GM18517 (cell line): ENCODE data around the gene VWA5B2.
"Not testable (repeated sequence)": the region's sequence is repeated elsewhere in the genome, so short reads cannot be mapped to it uniquely, and the experiment has no call there.

ENCODE experiments used
- ATAC-seq: cut with Tn5 transposase; IDR thresholded peaks from one replicate; pipeline ENCODE4 v1.9.1; 2021; ENCODE audit warnings: mild to moderate bottlenecking, moderate library complexity; ENCODE audit not compliant: unreplicated experiment

The VWA5B2 gene

DNA sequence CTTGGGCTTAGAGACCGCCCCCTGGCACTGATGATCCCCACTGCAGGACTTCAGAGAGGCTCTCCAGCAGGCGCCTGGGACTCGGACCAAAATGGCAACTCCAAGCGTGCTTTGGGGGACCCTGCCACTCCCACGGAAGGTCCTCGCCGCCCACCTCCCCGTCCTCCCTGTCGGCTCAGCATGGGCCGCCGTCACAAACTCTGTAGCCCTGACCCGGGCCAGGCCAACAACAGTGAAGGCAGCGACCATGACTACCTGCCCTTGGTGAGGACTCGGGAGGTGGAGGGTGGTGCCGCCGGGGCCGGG is 11.7 kb downstream of the VWA5B2 start:
- ATAC-seq: no peak

DNA sequence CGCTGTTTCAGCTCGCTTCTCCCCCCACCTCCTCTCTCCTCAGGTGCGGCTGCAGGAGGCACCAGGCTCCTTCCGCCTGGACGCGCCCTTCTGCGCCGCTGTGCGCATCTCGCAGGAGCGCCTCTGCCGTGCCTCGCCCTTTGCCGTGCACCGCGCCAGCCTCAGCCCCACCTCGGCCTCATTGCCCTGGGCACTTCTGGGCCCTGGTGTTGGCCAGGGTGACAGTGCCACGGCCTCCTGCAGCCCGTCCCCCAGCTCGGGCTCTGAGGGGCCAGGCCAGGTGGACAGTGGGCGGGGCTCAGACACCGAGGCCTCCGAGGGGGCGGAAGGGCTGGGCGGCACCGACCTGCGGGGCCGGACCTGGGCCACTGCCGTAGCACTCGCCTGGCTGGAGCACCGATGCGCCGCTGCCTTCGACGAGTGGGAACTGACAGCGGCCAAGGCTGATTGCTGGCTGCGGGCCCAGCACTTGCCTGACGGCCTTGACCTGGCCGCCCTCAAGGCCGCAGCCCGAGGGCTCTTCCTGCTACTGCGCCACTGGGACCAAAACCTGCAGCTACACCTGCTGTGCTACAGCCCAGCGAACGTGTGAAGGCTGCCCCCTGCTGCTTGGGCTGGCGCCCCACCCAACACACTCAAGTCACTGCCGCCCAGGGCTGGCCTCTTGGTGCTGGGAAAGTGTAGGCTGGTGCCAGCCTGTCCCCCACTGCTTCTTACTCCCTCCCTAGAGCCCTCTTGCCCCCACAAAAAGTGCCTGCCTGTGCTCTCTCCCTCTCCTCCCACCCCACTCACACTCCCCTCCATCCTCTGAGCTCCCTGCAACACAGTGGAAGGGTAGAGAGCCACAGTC is 12.3 kb downstream of the VWA5B2 start:
- no peak for ATAC-seq

DNA sequence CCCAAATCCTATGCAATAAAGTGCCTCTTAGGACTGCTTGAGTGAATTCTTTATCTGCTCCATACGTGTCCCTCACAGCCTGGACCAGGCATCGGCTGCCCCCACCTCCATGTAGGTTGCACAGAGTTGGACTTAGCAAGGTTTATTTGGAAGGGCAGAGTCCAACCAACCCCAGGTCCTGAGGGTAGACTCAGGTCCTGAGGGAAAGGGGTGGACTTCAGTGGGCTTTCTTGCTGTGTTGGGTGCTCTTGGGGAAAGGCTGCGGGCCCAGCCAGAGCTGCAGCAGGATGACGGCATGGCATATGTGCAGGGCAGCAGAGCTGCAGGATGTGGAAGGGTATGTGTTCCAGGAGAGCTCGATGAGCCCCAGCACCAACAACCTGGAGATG is 12.9 kb downstream of the VWA5B2 start:
- ATAC-seq: no peak

DNA sequence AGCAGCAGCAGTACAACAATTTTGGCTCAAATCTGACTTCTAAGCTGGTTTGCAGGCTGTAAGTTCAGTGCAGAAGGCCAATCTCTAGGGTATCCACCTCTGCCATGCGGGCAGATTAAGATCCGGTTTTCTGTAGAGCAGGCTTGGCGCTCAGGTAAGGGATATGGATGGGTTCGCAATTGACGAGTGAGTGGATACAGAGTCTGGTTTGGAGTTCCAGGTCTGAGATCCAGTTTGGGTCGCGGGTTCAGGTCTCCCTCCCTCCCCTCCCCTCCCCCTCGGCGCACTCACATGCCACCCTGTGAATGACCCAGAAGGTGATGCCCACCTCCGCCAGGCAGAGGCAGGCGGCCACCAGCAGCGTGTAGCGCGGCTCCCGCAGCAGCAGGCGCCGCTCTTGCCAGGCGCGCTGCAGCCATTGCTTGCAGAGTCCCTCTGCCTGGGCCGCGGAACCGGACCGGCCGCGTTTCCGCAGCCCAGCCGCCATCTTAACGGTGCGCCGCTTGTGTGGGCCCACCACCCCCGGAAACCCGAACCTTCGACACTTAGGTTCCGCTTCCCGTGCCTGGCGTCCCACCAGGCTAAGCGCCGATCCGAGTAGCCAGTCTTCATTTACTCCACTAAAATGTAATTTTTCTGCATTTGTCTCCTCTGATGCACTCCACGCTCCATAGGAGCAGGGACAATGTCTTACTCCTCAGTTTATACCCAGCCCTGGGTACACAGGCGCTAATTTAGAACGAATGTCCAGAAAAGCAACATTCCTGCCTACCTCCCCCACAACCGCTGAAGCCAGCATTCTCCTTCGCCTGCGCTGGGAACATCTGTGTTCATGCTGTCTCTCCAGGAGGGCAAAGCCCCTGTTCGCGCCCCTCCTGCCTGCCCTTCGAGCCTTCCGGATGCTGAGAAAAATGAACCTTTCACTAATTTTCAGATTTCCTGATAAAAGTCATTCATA is 19.3 kb downstream of the VWA5B2 start, which contains the start of gene ALG3:
ALG3 (minus strand) TSS at position 509 of the 958 bp plus-strand sequence; CDS start at position 487, 22 bp downstream.
- ATAC-seq: peak; percentile 50

DNA sequence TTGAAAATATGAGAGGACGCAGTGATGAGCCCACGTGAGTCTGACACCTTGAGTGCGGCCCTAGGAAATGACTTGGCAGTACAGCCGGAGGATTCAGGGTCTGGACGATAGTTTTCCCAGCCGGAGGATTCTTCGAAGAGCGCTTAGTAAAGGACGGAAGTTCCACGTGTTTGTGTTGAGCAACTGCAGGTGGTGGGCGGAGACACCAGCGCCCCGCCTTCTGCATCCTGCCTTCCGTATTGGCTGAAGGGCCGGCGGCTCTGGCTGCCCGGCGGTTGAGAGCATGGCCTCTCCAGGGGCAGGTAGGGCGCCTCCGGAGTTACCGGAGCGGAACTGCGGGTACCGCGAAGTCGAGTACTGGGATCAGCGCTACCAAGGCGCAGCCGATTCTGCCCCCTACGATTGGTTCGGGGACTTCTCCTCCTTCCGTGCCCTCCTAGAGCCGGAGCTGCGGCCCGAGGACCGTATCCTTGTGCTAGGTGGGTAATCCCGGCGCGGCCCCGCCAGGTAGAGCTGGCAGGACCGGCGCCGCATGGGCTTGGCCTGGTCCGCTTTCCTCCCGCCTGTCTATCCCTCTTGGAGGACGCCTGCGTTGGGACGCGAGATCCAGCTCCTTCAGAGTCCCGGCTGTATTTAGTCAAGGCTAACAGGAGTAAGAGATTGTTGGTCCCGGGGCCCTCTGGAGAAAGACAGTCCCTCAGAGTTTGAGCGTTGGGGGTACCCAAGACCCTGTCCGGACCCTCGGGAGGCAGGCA is 20.2 kb downstream of the VWA5B2 start, which contains the start of gene EEF1AKMT4:
EEF1AKMT4 (plus strand) TSS at position 261 of the 755 bp plus-strand sequence; CDS start at position 284, 23 bp downstream.
- ATAC-seq: peak; percentile 79

DNA sequence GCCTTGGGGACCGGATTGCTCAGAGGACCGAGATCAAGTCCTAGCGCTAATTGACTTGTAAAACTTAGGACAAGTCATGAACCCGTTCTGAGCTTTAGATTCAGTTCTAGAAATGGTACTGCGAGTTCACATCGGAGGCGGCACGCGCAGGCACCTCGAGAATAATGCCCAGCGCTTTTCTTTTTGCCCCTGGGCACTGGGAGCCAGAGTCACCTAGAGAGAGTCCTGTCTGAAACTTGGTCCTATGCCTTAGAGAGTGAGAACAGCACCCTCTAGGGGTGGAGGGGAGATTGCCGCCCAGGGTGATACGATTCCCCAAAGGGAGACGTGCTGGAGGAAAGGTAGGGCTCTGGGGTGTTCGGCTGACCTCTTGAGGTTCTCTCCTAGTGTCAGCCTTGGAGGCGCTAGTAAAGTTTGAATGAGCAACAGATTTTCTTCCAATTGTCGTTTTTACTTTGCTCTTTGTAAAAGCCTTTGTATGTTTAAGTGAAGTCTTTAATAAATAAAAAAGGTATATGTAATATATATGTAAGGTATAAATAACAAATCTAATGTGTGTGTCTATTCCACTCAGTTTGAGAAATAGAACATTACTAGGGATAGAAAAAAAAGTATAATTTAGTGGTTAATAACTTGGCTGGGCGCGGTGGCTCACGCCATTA is 20.9 kb downstream of the VWA5B2 start:
- ATAC-seq: peak; percentile 72

DNA sequence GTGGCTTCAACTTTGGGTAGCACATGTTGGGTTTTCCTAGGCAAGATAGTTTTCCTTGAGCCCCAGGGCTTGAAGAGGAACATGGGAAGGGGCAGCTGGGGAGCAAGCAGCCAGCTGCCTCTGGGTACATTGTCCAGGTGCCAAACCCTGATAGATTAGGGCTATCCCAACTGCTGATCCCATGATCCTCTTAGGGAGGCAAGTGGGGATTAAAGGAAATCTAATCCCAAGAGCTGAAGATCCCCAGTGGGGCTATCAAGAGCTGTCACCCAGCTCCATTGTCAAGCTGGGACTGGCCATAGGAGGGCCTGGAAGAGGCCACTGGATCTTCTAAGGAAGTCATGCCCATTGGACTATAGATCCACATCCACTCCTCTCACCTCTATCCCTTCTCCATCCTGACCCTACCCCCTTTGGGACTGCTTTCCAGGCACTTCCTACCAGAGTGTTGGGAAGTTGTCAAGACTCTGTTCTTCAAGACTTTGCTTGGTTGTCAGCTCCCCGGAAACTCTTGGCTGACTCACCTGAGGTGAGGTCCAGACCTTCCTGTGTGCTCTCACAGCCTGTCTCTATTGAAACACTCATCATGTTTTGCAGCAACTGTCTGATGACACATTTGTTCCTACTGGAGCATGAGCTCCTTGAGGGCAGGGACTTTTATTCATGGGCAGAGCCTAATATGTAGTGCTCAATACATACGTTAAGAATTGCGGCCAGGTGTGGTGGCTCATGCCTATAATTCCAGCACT is 26.1 kb downstream of the VWA5B2 start:
- no peak for ATAC-seq

DNA sequence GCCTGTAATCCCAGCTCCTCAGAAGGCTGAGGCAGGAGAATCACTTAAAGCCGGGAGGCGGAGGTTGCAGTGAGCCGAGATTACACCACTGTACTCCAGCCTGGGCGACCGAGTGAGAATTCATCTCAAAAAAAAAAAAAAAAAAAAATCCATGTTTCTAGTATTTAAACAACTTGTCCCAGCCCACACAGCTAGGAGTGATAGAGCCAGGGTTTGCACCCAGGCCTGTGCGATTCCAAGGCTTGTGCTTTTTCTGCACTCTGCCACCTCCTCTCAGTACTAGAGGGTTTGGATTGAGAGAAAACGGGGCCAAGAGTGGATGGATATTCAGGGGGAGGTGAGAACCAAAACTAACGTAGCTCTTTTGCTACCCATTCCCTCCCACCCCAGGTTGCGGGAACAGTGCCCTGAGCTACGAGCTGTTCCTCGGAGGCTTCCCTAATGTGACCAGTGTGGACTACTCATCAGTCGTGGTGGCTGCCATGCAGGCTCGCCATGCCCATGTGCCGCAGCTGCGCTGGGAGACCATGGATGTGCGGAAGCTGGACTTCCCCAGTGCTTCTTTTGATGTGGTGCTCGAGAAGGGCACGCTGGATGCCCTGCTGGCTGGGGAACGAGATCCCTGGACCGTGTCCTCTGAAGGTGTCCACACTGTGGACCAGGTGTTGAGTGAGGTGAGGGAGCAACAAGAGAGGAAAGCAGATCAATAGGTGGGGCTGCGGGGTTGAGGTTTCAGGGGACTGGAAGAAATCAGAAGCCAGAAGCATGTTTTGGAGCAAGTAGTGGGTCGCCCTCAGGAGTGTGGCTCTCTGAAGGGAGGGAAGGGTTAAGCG is 27.9 kb downstream of the VWA5B2 start:
- ATAC-seq: no peak

DNA sequence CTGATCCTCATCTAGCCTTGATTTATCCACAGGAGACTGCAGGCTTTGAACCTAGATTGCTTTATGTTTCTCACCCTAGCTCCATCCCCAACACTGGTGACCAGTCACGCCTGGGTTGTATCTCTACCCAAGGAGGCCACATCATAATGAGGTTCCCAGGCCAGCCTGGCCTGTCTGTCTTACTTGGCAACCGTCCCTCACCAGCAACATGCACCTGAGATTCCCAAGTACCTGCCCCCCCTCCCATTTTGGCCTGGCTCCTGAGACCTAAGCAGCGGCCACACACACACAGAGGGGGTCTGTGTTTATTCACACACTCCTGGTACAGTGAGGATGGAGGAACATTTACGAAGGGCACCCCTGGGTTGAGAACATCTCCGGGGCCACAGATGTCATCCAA is 29.5 kb downstream of the VWA5B2 start:
- no peak for ATAC-seq

DNA sequence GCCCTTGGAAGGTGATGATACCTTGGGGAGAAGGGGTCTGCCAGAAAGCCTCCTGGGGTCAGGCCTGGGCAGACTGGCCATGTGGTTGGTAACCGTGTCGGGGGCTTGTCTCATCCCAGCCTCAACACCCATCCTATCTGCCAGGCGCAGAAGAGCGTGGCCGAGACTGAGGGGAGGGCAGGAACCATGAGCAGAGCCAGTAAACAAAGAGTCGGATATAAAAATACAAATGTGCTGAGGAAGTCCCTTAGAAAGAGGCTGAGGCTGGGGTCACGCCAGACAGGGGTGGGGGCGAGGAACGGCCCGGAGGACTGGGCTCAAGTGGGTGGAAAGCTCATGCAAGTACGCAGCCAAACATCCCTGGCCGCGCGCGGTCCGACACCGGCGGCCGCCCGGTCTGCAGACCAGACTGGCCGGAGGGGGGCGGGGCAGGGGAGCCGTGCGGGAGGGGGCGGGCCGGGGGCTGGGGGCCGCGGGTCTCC is 30.1 kb downstream of the VWA5B2 start:
- no peak for ATAC-seq

DNA sequence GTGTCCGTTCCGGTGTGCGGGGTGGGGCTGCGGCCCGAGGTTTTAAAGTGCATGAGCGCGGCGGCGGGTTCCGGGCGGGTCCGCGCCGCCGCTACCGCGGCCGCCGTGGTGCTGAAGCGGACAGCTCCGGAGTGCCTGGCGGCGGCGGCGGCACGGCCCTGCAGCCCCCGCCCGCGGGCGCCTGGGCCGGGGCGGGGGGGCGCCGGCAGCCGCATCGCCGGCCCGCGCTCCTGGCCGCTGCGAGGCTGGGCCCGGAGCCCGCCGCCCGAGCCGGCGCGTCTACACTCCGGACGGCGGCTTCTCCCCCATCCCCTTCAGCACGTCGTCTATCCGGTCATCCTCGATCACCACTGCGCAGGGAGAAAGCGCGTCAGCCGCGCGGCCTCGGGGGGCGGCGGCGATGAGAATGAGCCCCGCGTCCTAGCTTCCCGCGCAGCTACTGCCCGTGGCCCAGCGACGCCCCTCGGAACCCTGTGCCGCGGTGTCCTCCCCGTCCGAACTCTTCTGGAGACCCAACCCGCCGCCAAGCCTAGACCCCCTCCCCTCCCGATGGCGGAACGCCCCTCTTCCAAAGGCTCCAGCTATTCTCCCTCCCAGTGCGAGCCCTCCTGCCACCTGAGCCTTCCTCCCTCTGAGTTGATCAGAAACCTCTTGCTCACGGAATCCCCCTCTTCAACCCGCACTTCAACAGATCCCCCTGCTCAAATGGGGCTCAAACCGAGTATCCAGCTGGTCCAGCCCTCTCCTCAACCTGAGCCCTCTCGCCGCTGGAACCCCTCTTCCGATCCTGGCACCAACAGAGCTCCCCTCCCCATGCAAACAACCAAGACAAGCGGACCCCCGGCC is 30.7 kb downstream of the VWA5B2 start:
- ATAC-seq: no peak

DNA sequence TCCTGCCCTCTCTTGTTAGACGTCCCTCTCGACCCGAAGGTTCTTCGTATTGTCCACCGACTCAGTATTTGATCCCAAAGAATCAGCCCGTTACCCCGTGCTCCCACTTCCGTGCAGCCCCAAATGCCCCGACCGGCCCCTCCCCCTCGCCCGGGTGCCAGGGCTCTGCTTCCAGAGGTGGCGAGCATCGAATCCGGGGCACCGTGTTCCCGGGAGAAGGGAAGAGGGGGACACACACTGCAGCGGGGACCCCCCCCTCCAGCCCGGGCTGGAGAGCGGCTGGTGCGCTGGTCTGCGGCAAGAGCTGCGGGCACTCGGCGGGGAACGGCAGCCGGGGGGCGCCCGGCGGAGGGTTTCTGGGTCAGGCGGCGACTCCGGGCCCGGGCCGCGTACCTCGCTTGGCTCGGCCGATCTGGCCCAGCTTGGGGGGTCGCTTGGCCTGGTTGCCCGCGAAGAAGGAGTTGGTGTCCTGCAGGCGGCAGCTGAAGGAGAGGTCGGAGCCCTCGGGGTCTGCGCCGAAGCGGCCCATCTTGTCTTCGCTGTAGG is 31.4 kb downstream of the VWA5B2 start:
- no peak for ATAC-seq

DNA sequence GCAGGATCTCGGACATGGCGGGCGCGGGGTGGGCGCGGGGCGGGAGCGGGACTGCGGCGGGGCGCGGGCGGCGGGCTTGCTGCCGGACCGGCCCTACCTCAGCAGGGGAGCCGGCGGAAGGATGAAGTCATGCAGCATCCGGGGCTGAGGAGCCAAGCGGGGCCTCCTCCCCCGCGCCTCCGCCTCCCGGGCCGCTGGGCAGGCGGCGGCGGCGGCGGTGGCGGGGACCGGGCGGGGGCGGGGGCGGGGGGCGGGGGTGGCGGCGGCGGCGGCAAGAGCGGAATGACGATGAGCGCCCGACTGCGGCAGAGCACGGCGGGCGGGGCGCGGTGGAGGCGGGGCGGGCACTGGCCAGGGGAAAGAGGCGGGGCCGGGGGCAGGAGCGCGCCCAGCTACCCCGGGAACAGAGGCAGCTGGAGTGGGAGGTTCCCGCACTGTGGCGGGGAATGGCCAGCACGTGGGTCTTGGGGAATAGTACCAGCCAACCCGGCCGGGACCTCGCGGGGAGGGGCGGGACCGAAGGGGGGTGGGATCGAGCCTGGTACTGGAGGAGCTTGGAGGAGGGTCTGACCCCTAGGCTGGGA is 32.0 kb downstream of the VWA5B2 start, which contains the start of gene CAMK2N2:
CAMK2N2 (minus strand) TSS at position 284 of the 584 bp plus-strand sequence; CDS start at position 16, 268 bp downstream.
- no peak for ATAC-seq

DNA sequence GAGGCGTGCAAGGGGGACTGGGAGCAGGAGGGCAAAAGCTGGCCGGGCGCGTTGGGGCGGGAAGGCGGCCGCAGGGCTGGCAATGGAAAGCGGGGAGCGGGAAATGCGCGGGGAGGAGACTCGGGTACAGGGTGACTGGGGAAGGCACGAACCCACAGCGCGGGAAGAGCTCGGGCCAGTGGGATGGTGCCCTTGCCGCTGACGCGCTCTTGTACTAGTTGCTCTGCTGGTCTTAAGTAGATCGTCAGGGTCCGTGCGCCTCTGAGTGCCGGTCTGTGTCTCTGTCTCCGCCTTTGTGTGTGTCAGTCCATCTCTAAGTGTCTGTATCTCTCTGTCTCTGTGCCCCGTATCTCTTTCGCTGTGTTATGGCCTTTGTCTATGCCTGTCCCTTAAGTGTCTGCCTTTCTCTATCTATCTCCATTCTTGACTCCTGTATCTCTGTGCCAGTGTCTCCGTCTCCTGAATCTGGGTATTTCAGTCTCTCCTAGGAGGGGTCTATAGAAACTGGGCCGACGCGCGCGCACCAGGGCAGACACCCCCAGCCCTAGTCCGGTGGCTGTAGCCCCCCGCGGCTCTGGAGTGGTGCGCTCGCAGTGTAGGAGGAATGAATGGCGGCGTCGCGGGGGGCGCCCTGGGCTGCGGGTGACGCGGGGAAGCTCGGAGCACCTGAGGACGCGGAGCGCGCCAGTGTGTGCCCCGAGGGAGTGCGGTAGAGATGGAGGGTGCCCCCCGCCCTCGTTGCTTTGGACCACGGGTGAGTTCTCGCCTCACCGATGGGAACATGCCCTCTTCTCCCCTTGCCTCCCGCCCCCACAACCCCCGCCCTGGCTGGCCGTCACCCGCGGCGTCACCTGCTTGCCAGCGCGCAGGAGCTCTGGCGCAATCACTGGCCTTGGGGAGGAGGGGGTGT is 32.7 kb downstream of the VWA5B2 start:
- ATAC-seq: no peak

DNA sequence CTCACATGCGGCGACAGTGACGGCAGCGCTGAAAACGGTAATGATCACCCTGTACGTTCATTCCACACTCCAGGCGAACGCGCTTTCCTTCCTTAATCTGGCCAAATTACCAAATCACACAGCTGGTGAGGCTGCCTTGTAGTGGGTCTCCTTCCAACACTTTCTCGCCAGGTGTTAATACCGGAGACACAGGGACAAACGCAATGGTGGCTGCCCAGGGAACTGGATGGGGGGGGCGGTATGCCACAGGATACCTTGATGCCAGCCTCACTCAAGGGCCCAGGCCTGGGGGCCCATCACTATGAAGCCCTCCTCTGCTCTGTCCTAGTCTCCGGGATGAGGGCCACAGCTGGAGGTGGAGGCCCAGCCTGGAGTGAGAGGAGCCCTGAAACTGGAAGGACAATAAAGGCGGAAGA is 33.4 kb downstream of the VWA5B2 start:
- ATAC-seq: no peak

DNA sequence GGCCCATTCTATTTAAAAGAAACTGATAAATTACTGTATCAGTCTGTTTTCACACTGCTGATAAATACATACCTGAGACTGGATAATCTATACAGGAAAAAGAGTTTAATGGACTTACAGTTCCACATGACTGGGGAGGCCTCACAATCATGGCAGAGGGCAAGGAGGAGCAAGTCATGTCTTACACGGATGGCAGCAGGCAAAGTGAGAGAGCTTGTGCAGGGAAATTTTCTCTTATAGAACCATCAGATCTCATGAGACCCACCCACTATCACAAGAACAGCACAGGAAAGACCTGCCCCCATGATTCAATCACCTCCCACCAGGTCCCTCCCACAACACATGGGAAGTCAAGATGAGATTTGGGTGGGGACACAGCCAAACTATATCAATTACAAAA is 37.9 kb downstream of the VWA5B2 start:
- ATAC-seq: not testable (repeated sequence)
